PC-3 (cell line): ENCODE data around the gene CFTR.

Source experiments
- CTCF ChIP-seq: fragments of 300-600 bp; sonication (generic); conservative IDR thresholded peaks from 2 replicates; pipeline ENCODE4 v1.5.1; 2017; ENCODE audit warnings: antibody characterized with exemption, low read depth, mild to moderate bottlenecking, low read length
- EZH2 ChIP-seq: fragments of 300-600 bp; sonication (generic); IDR thresholded peaks from one replicate; pipeline ENCODE4 v1.6.1; 2017; ENCODE audit warnings: antibody characterized with exemption, mild to moderate bottlenecking, low read length; ENCODE audit not compliant: unreplicated experiment

GRCh38 chr7:117468174-117468573 lies 11.7 kb upstream of the CFTR start:
- TF ChIP-seq CTCF (no peak), EZH2 (no peak)
